AG09319 (cell line): ENCODE data around the gene EIF3L.

Source experiments
- DNase-seq: peaks from one replicate; pipeline ENCODE4 v3.0.0-alpha.2; 2010; ENCODE audit warnings: low read depth; ENCODE audit errors: extremely low read depth
- TF ChIP-seq, protein P1 (sequence below): IDR thresholded peaks from 2 replicates; pipeline ENCODE4 v1.5.1; 2011; ENCODE audit warnings: low read depth, mild to moderate bottlenecking, inconsistent platforms, low read length, moderate library complexity

Gene EIF3L

DNA sequence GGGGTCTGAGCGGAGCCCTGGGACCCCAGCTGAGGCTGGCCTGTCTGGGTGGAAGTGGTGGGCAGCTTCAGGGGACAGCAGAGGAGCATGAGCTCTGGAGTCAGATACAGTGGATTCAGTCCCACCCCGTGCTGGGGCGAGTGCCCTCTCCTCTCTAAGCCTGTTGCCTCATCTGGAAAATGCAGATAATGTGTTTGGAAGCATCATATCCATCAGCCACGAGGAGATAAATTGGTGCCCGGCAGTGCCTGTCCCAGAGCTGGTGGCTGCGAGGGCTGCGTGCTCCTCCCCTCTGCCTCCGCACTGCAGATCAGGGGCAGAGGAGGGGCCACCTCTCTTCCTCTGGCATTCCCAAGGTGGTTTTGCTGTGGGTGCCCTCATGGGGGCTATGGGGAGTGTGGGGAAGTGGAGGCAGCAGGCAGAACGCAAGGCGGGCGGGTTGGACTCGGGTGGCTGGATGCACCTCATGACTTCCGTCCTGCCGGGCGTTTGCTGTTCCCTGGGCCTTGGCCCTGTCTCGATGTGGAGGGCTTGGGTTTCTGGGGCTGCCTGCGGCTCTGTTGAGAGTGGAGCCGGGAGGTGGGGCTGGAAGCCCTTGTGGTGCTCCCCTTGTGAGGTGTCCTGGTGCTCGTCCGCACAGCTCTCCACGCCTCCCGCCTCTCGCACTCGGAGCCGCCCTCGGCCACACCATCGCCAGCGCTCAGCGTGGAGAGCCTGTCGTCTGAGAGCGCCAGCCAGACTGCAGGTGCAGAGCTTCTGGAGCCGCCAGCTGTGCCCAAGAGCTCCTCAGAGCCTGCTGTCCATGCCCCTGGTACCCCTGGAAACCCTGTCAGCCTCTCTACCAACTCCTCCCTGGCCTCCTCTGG lies 77.8 kb downstream of the EIF3L start:
- DNase-seq, result no peak
- TF ChIP-seq, protein P1, sequence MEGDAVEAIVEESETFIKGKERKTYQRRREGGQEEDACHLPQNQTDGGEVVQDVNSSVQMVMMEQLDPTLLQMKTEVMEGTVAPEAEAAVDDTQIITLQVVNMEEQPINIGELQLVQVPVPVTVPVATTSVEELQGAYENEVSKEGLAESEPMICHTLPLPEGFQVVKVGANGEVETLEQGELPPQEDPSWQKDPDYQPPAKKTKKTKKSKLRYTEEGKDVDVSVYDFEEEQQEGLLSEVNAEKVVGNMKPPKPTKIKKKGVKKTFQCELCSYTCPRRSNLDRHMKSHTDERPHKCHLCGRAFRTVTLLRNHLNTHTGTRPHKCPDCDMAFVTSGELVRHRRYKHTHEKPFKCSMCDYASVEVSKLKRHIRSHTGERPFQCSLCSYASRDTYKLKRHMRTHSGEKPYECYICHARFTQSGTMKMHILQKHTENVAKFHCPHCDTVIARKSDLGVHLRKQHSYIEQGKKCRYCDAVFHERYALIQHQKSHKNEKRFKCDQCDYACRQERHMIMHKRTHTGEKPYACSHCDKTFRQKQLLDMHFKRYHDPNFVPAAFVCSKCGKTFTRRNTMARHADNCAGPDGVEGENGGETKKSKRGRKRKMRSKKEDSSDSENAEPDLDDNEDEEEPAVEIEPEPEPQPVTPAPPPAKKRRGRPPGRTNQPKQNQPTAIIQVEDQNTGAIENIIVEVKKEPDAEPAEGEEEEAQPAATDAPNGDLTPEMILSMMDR, result no peak

DNA sequence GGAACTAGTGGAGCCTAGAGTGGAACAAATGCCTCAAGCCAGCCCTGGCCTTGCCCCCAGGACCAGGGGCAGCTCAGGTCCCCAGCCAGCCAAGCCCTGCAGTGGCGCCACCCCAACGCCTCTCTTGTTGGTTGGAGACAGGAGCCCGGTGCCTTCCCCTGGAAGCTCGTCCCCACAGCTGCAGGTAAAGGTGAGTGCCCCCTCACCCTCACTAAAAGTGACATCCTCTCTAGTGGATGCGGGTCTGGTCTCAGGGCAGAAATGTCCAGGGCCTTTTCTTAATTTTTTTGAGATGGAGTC lies 78.4 kb downstream of the EIF3L start:
- TF ChIP-seq, protein P1, result no peak
- no peak for DNase-seq

DNA sequence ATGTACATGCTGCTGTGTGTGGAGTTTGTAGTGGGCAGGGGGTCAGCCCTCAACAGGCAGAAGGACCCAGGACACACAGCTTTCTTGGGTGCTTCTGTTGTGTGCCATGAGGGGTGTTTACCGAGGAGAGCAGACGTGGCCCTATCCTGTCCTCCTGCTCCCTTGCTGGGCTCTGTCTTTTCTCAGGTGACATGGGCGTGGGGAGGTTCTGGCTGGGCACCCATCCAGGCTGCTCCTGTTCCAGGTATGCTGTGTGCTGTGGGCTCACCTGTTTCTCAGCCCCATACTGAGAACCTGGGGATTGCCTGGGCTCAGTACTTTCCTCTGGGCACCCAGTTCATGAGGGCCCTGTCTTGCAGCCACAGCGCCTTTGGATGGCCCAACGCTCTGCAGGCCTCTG lies 80.2 kb downstream of the EIF3L start:
- DNase-seq, result no peak
- TF ChIP-seq, protein P1, result no peak

DNA sequence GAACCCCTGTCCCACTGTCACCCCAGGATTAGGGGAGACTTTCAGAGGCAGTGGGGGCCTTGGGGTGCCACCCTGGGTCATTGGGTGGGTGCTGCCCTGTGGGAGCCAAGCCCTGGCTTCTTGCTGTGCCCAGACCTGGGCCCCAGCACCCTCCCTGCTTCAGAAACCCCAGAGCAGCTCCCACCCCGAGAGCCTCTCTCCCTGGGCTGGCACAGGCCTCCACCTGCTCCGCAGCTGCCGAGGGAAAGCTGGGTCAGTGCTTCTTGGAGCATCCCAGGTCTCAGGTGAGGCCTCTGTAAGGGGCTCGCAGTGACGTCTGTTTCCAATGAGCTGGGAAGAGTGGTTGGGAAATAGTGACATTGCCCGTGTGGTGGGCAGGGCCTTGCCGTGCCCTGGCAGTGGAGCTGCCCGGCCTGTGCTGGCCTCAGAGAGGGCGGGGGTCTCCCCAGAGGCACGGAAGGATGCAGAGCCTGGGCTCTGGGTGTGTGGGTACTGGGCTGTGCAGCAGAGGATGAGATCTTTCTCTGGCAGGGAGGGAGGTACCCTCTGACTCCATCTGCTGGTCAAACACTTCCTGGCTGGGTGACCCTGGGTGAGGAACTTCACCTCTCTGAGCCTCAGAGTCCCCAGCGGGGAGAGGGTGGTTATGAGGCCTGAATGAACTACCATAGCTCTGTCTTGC lies 81.2 kb downstream of the EIF3L start:
- DNase-seq, result no peak
- TF ChIP-seq, protein P1, result peak; percentile 55

DNA sequence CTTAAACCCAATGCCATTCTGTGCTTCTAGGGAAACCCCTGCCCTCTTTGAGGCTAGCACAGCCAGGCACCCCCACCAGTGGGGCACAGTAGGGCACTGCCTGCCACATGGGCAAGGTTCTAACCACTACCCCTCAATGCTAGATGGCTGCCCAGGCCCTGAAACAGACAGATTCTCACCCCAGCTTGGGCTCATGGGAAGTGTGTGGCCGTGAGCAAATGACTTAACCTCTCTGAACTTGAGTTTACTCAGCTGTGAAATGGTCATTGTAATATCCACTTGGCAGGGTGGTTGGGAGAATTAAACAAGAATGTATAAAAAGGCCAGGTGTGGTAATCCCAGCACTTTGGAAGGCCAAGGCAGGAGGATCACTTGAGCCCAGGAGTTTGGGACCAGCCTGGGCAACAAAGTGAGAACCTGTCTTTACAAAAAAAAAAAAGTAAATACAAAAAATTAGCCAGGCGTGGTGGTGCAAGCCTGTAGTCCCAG lies 81.8 kb downstream of the EIF3L start:
- TF ChIP-seq, protein P1, result no peak

DNA sequence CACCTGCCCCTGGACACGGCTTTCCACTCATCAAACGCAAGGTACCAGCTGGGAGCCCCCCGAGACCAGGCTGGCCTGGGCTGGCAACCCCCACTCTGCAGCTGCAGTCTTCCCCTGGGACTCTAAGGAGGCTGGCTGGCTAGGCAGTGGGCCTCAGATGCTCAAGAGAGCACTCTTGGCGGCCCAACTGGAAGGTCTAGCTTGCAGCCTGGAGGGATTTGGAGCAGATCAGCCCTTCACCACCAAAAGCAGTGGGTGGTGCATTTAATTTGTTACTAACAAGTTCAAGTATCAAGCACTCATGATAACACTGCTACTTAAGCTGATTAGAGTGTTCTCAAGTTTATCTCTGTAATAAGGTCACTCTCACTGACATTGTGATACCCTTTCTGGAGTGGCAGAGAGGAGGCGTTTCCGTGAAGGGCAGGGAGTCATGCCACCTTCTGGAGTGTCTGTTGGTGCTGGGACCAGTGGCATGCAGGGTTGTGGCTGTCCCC lies 82.7 kb downstream of the EIF3L start:
- TF ChIP-seq, protein P1, result no peak
- no peak for DNase-seq

More for the DNA sequence above, 81.8 kb downstream of the EIF3L start:
- no peak for DNase-seq

DNA sequence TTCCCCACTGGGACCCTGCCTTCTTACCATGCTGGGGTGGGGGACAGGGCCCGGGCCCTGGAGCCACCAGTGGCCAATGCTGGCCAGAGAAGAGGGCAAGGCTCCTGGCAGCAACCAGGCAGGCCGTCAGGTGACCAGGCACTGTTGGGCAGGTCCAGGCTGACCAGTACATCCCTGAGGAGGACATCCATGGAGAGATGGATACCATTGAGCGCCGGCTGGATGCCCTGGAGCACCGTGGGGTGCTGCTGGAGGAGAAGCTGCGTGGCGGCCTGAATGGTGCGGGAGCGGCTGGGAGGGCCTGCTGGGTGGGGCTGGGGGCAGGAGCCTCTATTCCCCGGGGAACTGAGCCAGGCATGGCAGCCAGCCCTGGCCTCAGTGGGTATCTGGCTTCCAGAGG lies 83.2 kb downstream of the EIF3L start:
- TF ChIP-seq, protein P1, result no peak
- no peak for DNase-seq
